PFSK-1 (cell line): Measurements from ENCODE around the gene PLEKHA5.

Experiments used
- FOXP2 ChIP-seq: optimal IDR thresholded peaks from 2 replicates; pipeline ENCODE3; 2011; ENCODE audit warnings: borderline replicate concordance, control low read depth, inconsistent platforms; ENCODE audit not compliant: insufficient read depth; ENCODE audit errors: extremely low read length, extremely low read depth
- POLR2AphosphoS5 ChIP-seq: IDR thresholded peaks from 2 replicates; pipeline ENCODE4 v1.6.1; 2012; ENCODE audit warnings: low read depth, mild to moderate bottlenecking, control low read depth, low read length, moderate library complexity
- SIN3A ChIP-seq: IDR thresholded peaks from 2 replicates; pipeline ENCODE4 v1.6.1; 2012; ENCODE audit warnings: mild to moderate bottlenecking, low read length, moderate library complexity, borderline replicate concordance; ENCODE audit not compliant: insufficient read depth
- TAF1 ChIP-seq: IDR thresholded peaks from 2 replicates; pipeline ENCODE4 v1.6.1; 2012; ENCODE audit warnings: low read length, control low read depth, borderline replicate concordance; ENCODE audit not compliant: insufficient read depth
- TF ChIP-seq, protein P1 (sequence below), 2 experiments: IDR thresholded peaks; 2 replicates each; pipeline versions ENCODE4 v1.6.1 to v1.8.0; 2011 to 2012; ENCODE audit warnings: low read depth in 2 of 2, low read length in 2 of 2, control low read depth in 1 of 2, inconsistent platforms in 1 of 2, mild to moderate bottlenecking in 1 of 2, moderate library complexity in 1 of 2; ENCODE audit not compliant: insufficient read depth in 1 of 2

DNA sequence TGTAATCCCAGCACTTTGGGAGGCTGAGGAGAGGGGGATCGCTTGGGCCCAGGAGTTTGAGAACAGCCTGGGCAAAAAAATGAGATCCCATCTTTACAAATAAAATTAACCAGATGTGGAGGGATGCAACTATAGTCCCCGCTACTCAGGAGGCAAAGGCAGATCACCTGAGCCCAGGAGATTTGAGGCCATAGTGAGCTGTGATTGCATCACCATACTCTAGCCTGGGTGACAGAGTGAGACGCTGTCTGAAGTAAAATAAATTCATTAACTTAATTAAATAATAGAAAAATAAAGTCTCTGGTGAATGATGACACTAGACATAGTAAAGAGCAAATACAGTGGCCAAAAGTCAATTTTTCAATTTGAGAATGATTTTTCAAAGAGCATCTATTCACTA, 16.1 kb upstream of the PLEKHA5 start:
- no peak for TF ChIP-seq TAF1
- TF ChIP-seq, protein P1, sequence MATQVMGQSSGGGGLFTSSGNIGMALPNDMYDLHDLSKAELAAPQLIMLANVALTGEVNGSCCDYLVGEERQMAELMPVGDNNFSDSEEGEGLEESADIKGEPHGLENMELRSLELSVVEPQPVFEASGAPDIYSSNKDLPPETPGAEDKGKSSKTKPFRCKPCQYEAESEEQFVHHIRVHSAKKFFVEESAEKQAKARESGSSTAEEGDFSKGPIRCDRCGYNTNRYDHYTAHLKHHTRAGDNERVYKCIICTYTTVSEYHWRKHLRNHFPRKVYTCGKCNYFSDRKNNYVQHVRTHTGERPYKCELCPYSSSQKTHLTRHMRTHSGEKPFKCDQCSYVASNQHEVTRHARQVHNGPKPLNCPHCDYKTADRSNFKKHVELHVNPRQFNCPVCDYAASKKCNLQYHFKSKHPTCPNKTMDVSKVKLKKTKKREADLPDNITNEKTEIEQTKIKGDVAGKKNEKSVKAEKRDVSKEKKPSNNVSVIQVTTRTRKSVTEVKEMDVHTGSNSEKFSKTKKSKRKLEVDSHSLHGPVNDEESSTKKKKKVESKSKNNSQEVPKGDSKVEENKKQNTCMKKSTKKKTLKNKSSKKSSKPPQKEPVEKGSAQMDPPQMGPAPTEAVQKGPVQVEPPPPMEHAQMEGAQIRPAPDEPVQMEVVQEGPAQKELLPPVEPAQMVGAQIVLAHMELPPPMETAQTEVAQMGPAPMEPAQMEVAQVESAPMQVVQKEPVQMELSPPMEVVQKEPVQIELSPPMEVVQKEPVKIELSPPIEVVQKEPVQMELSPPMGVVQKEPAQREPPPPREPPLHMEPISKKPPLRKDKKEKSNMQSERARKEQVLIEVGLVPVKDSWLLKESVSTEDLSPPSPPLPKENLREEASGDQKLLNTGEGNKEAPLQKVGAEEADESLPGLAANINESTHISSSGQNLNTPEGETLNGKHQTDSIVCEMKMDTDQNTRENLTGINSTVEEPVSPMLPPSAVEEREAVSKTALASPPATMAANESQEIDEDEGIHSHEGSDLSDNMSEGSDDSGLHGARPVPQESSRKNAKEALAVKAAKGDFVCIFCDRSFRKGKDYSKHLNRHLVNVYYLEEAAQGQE (IDR thresholded peaks at IDR 0.05; ENCODE audit: insufficient read depth in 1 of 2, low read depth in 2 of 2, low read length in 2 of 2): no peak
- no peak for TF ChIP-seq FOXP2
- TF ChIP-seq POLR2AphosphoS5: no peak
- no peak for TF ChIP-seq SIN3A
